PC-3 (cell line): ENCODE data around the gene ZMYND10. TPM values are rescaled to one million over a fixed set of nuclear protein-coding genes. Genes with fewer than 3 reads are reported as not detected.

ENCODE experiments used
- ATAC-seq: fragments of 200-7000 bp; cut with Tn5 transposase; 2 replicates; pipeline ENCODE4 v1.9.1; 2020; ENCODE audit warnings: mild to moderate bottlenecking, moderate library complexity
- BruUV-seq: library from RNA; stranded (reverse); fragments of 400-500 nt; replicated peaks from 2 replicates; lab custom pipeline; 2021; lab: Mats Ljungman, UMichigan
- CTCF ChIA-PET: fragments of 300-600 bp; sonication (Branson Sonifier 250); formaldehyde crosslinking; loops from one replicate; lab custom pipeline; 2022; ENCODE audit warnings: antibody characterized with exemption; lab: Charles Lee
- POLR2A ChIA-PET: fragments of 300-600 bp; sonication (Branson Sonifier 250); formaldehyde crosslinking; loops from one replicate; lab custom pipeline; 2022; ENCODE audit warnings: antibody characterized with exemption; ENCODE audit not compliant: unreplicated experiment; lab: Charles Lee
- DNase-seq: peaks from one replicate; pipeline ENCODE4 v3.0.0-alpha.2; 2015
- H2AFZ ChIP-seq: fragments of 300-600 bp; sonication (generic); 2 replicates; pipeline ENCODE4 v1.6.0; 2016; ENCODE audit warnings: antibody characterized with exemption, low read length
- H3F3A ChIP-seq: fragments of 300-600 bp; sonication (generic); one replicate; pipeline ENCODE4 v1.6.0; 2017; ENCODE audit warnings: antibody characterized with exemption, low read length, control low read depth, mild to moderate bottlenecking; ENCODE audit not compliant: unreplicated experiment
- H3K27ac ChIP-seq: fragments of 300-600 bp; sonication (generic); 2 replicates; pipeline ENCODE4 v1.5.1; 2016; ENCODE audit warnings: mild to moderate bottlenecking, low read length
- H3K27me3 ChIP-seq: fragments of 300-600 bp; sonication (generic); 2 replicates; pipeline ENCODE4 v1.6.1; 2016; ENCODE audit warnings: low read length, mixed read lengths
- H3K36me3 ChIP-seq: fragments of 300-600 bp; sonication (generic); 2 replicates; pipeline ENCODE4 v1.6.1; 2016; ENCODE audit warnings: low read depth, mixed run types, low read length, mixed read lengths
- H3K4me1 ChIP-seq: fragments of 300-600 bp; sonication (generic); 2 replicates; pipeline ENCODE4 v1.5.1; 2016; ENCODE audit warnings: low read length; ENCODE audit not compliant: insufficient read depth
- H3K4me2 ChIP-seq: fragments of 300-600 bp; sonication (generic); 2 replicates; pipeline ENCODE4 v1.6.0; 2016; ENCODE audit warnings: low read length
- H3K4me3 ChIP-seq: fragments of 300-600 bp; sonication (generic); 2 replicates; pipeline ENCODE4 v1.5.1; 2016; ENCODE audit warnings: mild to moderate bottlenecking, low read length, mixed read lengths
- H3K79me2 ChIP-seq: fragments of 300-600 bp; sonication (generic); 2 replicates; pipeline ENCODE4 v1.6.1; 2017; ENCODE audit warnings: low read length, mixed read lengths
- H3K9ac ChIP-seq: fragments of 300-600 bp; sonication (generic); 2 replicates; pipeline ENCODE4 v1.6.0; 2016; ENCODE audit warnings: mild to moderate bottlenecking, low read length
- H3K9me2 ChIP-seq: fragments of 300-600 bp; sonication (generic); replicated peaks from 2 replicates; pipeline ENCODE4 v1.6.1; 2016; ENCODE audit warnings: mixed run types, low read length, mixed read lengths
- H3K9me3 ChIP-seq: fragments of 300-600 bp; sonication (generic); 2 replicates; pipeline ENCODE4 v1.6.1; 2016; ENCODE audit warnings: low read length, mixed read lengths
- H4K20me1 ChIP-seq: fragments of 300-600 bp; sonication (generic); 2 replicates; pipeline ENCODE4 v1.6.1; 2016; ENCODE audit warnings: low read length, mixed read lengths
- CTCF ChIP-seq: fragments of 300-600 bp; sonication (generic); conservative IDR thresholded peaks from 2 replicates; pipeline ENCODE4 v1.5.1; 2017; ENCODE audit warnings: antibody characterized with exemption, low read depth, mild to moderate bottlenecking, low read length
- EZH2 ChIP-seq: fragments of 300-600 bp; sonication (generic); IDR thresholded peaks from one replicate; pipeline ENCODE4 v1.6.1; 2017; ENCODE audit warnings: antibody characterized with exemption, mild to moderate bottlenecking, low read length; ENCODE audit not compliant: unreplicated experiment
- EZH2phosphoT487 ChIP-seq: fragments of 300-600 bp; sonication (generic); IDR thresholded peaks from 2 replicates; pipeline ENCODE4 v1.6.1; 2018; ENCODE audit warnings: mild to moderate bottlenecking, antibody characterized with exemption, low read length, borderline replicate concordance
- intact Hi-C: fragments of 100-400 bp; cut with micrococcal nuclease; formaldehyde crosslinking; loops from 2 replicates; pipeline ENCODE4 v1.9.0; 2023
- total RNA-seq: library from RNA; depleted of rRNA; stranded (reverse); fragments of >200 nt; gene quantifications from 2 replicates; pipeline ENCODE4 v1.2.3, GENCODE V29; 2014

ZMYND10 gene
- total RNA-seq, 1 experiment from 2014 or later: 1.6 TPM

GRCh38 chr3:50375258-50375931 is 29.9 kb upstream of the ZMYND10 start:
- Histone ChIP-seq H2AFZ (no peak overlapping the region), H4K20me1 (no peaks in the 10 kb centered on the region), H3K27ac (no peak overlapping the region), H3K4me1 (no peaks in the 10 kb centered on the region), H3K4me2 (no peak overlapping the region), H3K9me2 (no peaks in the 10 kb centered on the region), H3K9ac (no peak overlapping the region), H3K36me3 (no peaks in the 10 kb centered on the region), H3K79me2 (no peaks in the 10 kb centered on the region), H3K27me3 (no peaks in the 10 kb centered on the region), H3K9me3 (no peaks in the 10 kb centered on the region), H3K4me3 (no peak overlapping the region), H3F3A (no peaks in the 10 kb centered on the region)
- CTCF ChIA-PET: no interaction called here
- BruUV-seq: no TSS peak
- peak; percentile 17 for ATAC-seq
- intact Hi-C loops: no loop called here
- TF ChIP-seq EZH2phosphoT487 (no peak), CTCF (peak; percentile 35; the same call in 1 of the 2 replicates)
- DNase-seq: no peak
- POLR2A ChIA-PET: no interaction called here

GRCh38 chr3:50374363-50375257 is 29.1 kb upstream of the ZMYND10 start:
- CTCF ChIA-PET: no interaction called here
- intact Hi-C loops: no loop called here

More at GRCh38 chr3:50374363-50375257, 29.1 kb upstream of the ZMYND10 start:
- H4K20me1 ChIP-seq: no peaks in the 10 kb centered on the region
- ATAC-seq (no peak), DNase-seq (no peak)
- no peaks in the 10 kb centered on the region for H3K9me3 ChIP-seq
- H3K4me2 ChIP-seq: no peak overlapping the region
- H3F3A ChIP-seq: no peaks in the 10 kb centered on the region
- no TSS peak for BruUV-seq
- no peak overlapping the region for H3K4me3 ChIP-seq
- no peak for TF ChIP-seq EZH2
- TF ChIP-seq CTCF: no peak
- TF ChIP-seq EZH2phosphoT487: no peak
- POLR2A ChIA-PET: no interaction called here
- H3K79me2 ChIP-seq: no peaks in the 10 kb centered on the region
- H3K9me2 ChIP-seq: no peaks in the 10 kb centered on the region
- H3K4me1 ChIP-seq: no peaks in the 10 kb centered on the region
- H3K27me3 ChIP-seq: no peaks in the 10 kb centered on the region
- no peaks in the 10 kb centered on the region for H3K36me3 ChIP-seq
- no peak overlapping the region for H3K9ac ChIP-seq
- no peak overlapping the region for H2AFZ ChIP-seq
- no peak overlapping the region for H3K27ac ChIP-seq
